DOHH2 (cell line): ENCODE data around the gene ZBTB7C.

ENCODE experiments used
- H3F3A ChIP-seq: fragments of 200-600 bp; sonication (generic), shearing (Covaris generic); 2 replicates; pipeline ENCODE4 v1.6.0; 2016; ENCODE audit warnings: antibody characterized with exemption, mild to moderate bottlenecking; ENCODE audit not compliant: control insufficient read depth, insufficient read depth
- H3K27ac ChIP-seq: fragments of 200-600 bp; sonication (generic); 2 replicates; pipeline ENCODE4 v1.5.1; 2014; ENCODE audit warnings: low read depth, mild to moderate bottlenecking, low read length, moderate library complexity
- H3K27me3 ChIP-seq: fragments of 200-600 bp; sonication (generic); 2 replicates; pipeline ENCODE4 v1.6.1; 2014; ENCODE audit warnings: mild to moderate bottlenecking, low read length, mixed read lengths; ENCODE audit not compliant: control insufficient read depth
- H3K36me3 ChIP-seq: fragments of 200-600 bp; sonication (generic); 2 replicates; pipeline ENCODE4 v1.6.1; 2014; ENCODE audit warnings: mild to moderate bottlenecking, low read length, moderate library complexity, mixed read lengths; ENCODE audit not compliant: control insufficient read depth
- H3K4me1 ChIP-seq: fragments of 200-600 bp; sonication (generic); 2 replicates; pipeline ENCODE4 v1.6.1; 2014; ENCODE audit warnings: mild to moderate bottlenecking, low read length, mixed read lengths; ENCODE audit not compliant: control insufficient read depth
- H3K4me2 ChIP-seq: fragments of 200-600 bp; sonication (generic); 2 replicates; pipeline ENCODE4 v1.6.0; 2014; ENCODE audit warnings: mild to moderate bottlenecking, low read length, moderate library complexity
- H3K4me3 ChIP-seq: fragments of 200-600 bp; sonication (generic); 2 replicates; pipeline ENCODE4 v1.5.1; 2014; ENCODE audit warnings: mild to moderate bottlenecking, low read length, mixed read lengths
- H3K79me2 ChIP-seq: fragments of 200-600 bp; sonication (generic); 2 replicates; pipeline ENCODE4 v1.6.1; 2014; ENCODE audit warnings: mild to moderate bottlenecking, low read length, mixed read lengths; ENCODE audit not compliant: control insufficient read depth
- H3K9me2 ChIP-seq: fragments of 200-600 bp; sonication (generic); replicated peaks from 2 replicates; pipeline ENCODE4 v1.6.1; 2014; ENCODE audit warnings: mild to moderate bottlenecking, low read length, mixed read lengths; ENCODE audit not compliant: control insufficient read depth
- H3K9me3 ChIP-seq: fragments of 200-600 bp; sonication (generic); 2 replicates; pipeline ENCODE4 v1.6.1; 2014; ENCODE audit warnings: antibody characterized with exemption, low read length, mixed read lengths; ENCODE audit not compliant: control insufficient read depth, insufficient read depth
- H4K20me1 ChIP-seq: fragments of 200-600 bp; sonication (generic); 2 replicates; pipeline ENCODE4 v1.6.0; 2014; ENCODE audit warnings: low read depth, mild to moderate bottlenecking, antibody characterized with exemption, low read length, moderate library complexity; ENCODE audit not compliant: control insufficient read depth, insufficient read depth
- EZH2phosphoT487 ChIP-seq: fragments of 200-600 bp; sonication (generic); IDR thresholded peaks from 2 replicates; pipeline ENCODE4 v1.6.1; 2017; ENCODE audit warnings: borderline replicate concordance, mild to moderate bottlenecking, antibody characterized with exemption, low read length, moderate library complexity, mixed read lengths
- TF ChIP-seq, protein P1 (sequence below): fragments of 200-600 bp; sonication (generic); IDR thresholded peaks from one replicate; pipeline ENCODE4 v1.5.1; 2014; ENCODE audit warnings: antibody characterized with exemption, mild to moderate bottlenecking, low read depth, low read length; ENCODE audit not compliant: poor library complexity, severe bottlenecking

The ZBTB7C gene

GRCh38 chr18:48397021-48397420 lies 12.2 kb downstream of the ZBTB7C start:
- Histone ChIP-seq H4K20me1 (no peaks in the 10 kb centered on the region), H3K9me3 (no peaks in the 10 kb centered on the region), H3K36me3 (no peaks in the 10 kb centered on the region), H3K27me3 (peaks cover 9% of the 10 kb centered on the region), H3K4me2 (no peak overlapping the region), H3K27ac (no peak overlapping the region), H3K79me2 (no peaks in the 10 kb centered on the region), H3F3A (no peaks in the 10 kb centered on the region), H3K4me3 (no peak overlapping the region), H3K9me2 (no peaks in the 10 kb centered on the region), H3K4me1 (no peaks in the 10 kb centered on the region)
- TF ChIP-seq EZH2phosphoT487: no peak
- TF ChIP-seq, protein P1, sequence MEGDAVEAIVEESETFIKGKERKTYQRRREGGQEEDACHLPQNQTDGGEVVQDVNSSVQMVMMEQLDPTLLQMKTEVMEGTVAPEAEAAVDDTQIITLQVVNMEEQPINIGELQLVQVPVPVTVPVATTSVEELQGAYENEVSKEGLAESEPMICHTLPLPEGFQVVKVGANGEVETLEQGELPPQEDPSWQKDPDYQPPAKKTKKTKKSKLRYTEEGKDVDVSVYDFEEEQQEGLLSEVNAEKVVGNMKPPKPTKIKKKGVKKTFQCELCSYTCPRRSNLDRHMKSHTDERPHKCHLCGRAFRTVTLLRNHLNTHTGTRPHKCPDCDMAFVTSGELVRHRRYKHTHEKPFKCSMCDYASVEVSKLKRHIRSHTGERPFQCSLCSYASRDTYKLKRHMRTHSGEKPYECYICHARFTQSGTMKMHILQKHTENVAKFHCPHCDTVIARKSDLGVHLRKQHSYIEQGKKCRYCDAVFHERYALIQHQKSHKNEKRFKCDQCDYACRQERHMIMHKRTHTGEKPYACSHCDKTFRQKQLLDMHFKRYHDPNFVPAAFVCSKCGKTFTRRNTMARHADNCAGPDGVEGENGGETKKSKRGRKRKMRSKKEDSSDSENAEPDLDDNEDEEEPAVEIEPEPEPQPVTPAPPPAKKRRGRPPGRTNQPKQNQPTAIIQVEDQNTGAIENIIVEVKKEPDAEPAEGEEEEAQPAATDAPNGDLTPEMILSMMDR: no peak

DNA sequence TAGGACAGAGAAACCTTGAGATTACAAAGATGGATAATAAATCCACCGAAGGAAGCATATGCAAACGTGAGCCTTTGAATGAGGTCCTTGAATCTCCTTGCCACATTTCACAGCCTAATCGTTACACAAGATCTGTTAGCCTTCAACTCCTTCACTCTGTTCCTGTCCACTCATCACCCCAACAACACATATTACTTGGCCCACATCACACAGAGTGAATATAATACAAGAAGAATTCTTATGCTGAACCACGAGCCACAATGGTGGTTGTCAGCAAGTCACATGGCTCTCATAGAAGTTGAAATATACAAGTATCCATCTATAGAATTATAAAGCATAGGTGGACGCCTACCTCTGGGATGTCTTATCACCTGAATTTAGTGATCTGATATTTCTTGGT lies 12.6 kb downstream of the ZBTB7C start:
- Histone ChIP-seq H3K36me3 (no peaks in the 10 kb centered on the region), H3K27ac (no peak overlapping the region), H3K9me2 (no peaks in the 10 kb centered on the region), H4K20me1 (no peaks in the 10 kb centered on the region), H3K27me3 (peaks cover 9% of the 10 kb centered on the region), H3K4me3 (no peak overlapping the region), H3K9me3 (no peaks in the 10 kb centered on the region), H3K79me2 (no peaks in the 10 kb centered on the region), H3K4me1 (no peaks in the 10 kb centered on the region), H3K4me2 (no peak overlapping the region), H3F3A (no peaks in the 10 kb centered on the region)
- TF ChIP-seq, protein P1: no peak
- TF ChIP-seq EZH2phosphoT487: no peak

- no peaks in the 10 kb centered on the region for H3K36me3 ChIP-seq
- no peaks in the 10 kb centered on the region for H3K4me1 ChIP-seq
- H3K4me2 ChIP-seq: no peak overlapping the region
- no peaks in the 10 kb centered on the region for H4K20me1 ChIP-seq
- H3K27me3 ChIP-seq: peaks cover 13% of the 10 kb centered on the region
- no peaks in the 10 kb centered on the region for H3K9me3 ChIP-seq
- H3K4me3 ChIP-seq: no peak overlapping the region
- no peaks in the 10 kb centered on the region for H3K9me2 ChIP-seq
- TF ChIP-seq EZH2phosphoT487: no peak
- TF ChIP-seq, protein P1: no peak
- no peaks in the 10 kb centered on the region for H3F3A ChIP-seq
- no peak overlapping the region for H3K27ac ChIP-seq
- no peaks in the 10 kb centered on the region for H3K79me2 ChIP-seq
Observed at GRCh38 chr18:48395646-48396045, 13.5 kb downstream of the ZBTB7C start.

DNA sequence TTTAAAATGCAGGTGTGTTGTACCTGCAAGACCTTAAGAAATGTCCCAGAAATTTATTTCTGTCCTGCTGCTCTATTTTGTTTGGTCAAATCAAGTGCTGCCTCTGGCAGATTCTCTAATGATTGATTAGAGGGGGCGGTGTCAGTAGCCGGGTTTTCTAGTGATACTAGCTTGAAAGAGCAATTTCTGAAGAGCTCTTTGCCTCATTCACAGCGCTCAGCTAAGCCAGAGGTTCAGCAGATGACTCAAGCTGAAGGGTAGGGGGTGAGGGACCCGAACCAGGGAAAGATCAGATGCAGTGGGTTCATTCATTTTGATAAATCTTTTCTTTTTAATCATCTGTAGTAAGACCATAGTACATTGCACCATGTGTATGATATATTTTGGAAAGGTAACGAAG lies 15.0 kb downstream of the ZBTB7C start:
- Histone ChIP-seq H3K9me2 (no peaks in the 10 kb centered on the region), H4K20me1 (no peaks in the 10 kb centered on the region), H3K79me2 (no peaks in the 10 kb centered on the region), H3K27me3 (peaks cover 13% of the 10 kb centered on the region), H3F3A (no peaks in the 10 kb centered on the region), H3K4me1 (no peaks in the 10 kb centered on the region), H3K4me2 (no peak overlapping the region), H3K9me3 (no peaks in the 10 kb centered on the region), H3K27ac (no peak overlapping the region), H3K4me3 (no peak overlapping the region), H3K36me3 (no peaks in the 10 kb centered on the region)
- TF ChIP-seq, protein P1: no peak
- no peak for TF ChIP-seq EZH2phosphoT487
